ENCODE data around the gene TGM3. TPM values are rescaled to one million over a fixed set of nuclear protein-coding genes. Genes with fewer than 3 reads are reported as not detected.

Gene TGM3
- total RNA-seq, 4 donors from 2014 or later, result 0.21 TPM; not detected in 3

GRCh38 chr20:2387580-2387979 lies 91.8 kb downstream of the TGM3 start:
- no peak for DNase-seq
- Histone ChIP-seq H3K27ac (no peak overlapping the region), H3K4me1 (no peaks in the 10 kb centered on the region), H3K4me3 (no peak overlapping the region), H3K36me3 (no peaks in the 10 kb centered on the region), H3K27me3 (no peaks in the 10 kb centered on the region), H3K9me3 (no peaks in the 10 kb centered on the region)
- intact Hi-C loops (cut with DNase I; ENCODE audit: low total_unique reads), result no loop called here
- TF ChIP-seq POLR2A (IDR thresholded peaks at IDR 0.05), result no peak
- TF ChIP-seq, protein P1, sequence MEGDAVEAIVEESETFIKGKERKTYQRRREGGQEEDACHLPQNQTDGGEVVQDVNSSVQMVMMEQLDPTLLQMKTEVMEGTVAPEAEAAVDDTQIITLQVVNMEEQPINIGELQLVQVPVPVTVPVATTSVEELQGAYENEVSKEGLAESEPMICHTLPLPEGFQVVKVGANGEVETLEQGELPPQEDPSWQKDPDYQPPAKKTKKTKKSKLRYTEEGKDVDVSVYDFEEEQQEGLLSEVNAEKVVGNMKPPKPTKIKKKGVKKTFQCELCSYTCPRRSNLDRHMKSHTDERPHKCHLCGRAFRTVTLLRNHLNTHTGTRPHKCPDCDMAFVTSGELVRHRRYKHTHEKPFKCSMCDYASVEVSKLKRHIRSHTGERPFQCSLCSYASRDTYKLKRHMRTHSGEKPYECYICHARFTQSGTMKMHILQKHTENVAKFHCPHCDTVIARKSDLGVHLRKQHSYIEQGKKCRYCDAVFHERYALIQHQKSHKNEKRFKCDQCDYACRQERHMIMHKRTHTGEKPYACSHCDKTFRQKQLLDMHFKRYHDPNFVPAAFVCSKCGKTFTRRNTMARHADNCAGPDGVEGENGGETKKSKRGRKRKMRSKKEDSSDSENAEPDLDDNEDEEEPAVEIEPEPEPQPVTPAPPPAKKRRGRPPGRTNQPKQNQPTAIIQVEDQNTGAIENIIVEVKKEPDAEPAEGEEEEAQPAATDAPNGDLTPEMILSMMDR (IDR thresholded peaks at IDR 0.05), result no peak

Other genes with a start within 250 kb of the TGM3 start
- gene STK35, start 194.2 kb upstream of the TGM3 start, total RNA-seq, result 10 to 100 TPM; 10.2 to 28.0 (median 17.5) TPM
- not detected for gene TGM6, start 84.9 kb downstream of the TGM3 start, total RNA-seq
- gene SNRPB, start 174.8 kb downstream of the TGM3 start, total RNA-seq, result 100 to 1,000 TPM; 108 to 268 (median 133) TPM
- 10 to 100 TPM; 11.2 to 20.5 (median 15.1) TPM for gene ZNF343, start 212.9 kb downstream of the TGM3 start, total RNA-seq
- not detected for gene TMC2, start 240.6 kb downstream of the TGM3 start, total RNA-seq